ENCODE results near the gene EPB41L4A. TPM values are rescaled to one million over a fixed set of nuclear protein-coding genes. Genes with fewer than 3 reads are reported as not detected.
A peak's percentile ranks its signal among the peaks of the same experiment; 100 is the strongest.
"Not testable (repeated sequence)": the region's sequence is repeated elsewhere in the genome, so short reads cannot be mapped to it uniquely, and the experiment has no call there.

Gene EPB41L4A
- not detected in 2 replicates for total RNA-seq (2014; rRNA removed)
- 0.07 TPM for polyA plus RNA-seq (2012)

DNA sequence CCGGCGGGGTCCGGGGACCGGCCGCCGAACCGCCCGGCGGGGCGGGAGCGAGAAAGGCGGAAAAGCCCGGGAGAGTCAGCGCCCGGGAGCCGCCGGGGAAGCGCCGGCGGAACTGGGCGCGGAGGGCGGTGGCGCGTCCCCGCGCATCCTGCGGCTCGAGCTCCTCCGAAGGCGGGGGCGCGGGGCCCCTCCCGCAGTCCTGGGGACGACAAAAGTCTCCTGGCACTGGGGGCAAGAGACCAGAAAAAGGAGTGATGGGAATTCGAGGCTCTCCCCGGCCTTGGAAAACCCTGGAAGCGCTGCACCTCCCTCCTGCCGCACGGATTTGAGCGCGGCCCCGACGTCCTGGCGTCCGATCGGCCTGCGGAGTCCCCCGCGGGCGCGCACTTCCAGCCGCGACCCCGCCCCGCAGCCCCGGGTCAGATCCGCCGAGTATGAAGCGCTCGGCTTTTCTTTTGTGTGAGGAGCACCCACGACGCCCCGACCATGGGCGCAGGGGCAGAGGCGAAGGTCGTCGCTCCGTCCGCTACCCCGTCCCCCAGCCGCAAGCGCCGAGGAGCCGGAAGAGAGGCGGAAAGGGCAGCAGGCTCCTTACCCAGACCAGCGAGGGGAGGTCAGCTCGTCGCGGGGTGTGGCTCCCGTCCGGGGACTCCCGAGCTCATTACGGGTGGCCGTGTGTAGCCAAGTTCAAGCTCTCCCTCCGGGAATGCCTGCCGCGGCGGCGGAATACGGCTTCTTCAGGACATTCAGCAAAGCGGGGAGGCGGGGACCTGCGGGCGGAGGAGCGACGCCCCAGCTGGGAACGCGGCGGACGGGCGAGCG lies at the start of gene EPB41L4A:
EPB41L4A (minus strand) TSS at position 114 of the 822 bp plus-strand sequence. CDS start 238 bp downstream, outside the sequence.
- no peak for DNase-seq (ENCODE audit: low read depth)

DNA sequence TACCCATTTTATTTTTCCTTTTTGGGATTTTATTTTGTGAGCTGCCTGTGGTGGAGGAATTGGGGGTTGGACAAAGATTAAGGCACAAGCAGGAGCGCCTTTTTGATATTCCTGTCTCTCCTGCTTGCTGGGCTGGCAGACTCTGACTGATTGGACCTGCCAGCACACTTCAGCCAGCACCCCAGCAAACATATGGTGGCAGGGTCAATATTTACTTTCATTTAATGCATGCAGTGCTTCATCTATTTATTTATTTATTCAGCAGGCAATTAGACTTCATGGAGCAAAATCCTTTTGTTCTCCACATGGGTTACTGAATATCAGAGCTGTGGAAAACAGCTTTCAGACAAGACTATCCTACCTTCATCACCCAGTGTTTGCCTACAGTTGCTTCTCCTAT lies 48.4 kb upstream of the EPB41L4A start:
- DNase-seq (ENCODE audit: low read depth): no peak

DNA sequence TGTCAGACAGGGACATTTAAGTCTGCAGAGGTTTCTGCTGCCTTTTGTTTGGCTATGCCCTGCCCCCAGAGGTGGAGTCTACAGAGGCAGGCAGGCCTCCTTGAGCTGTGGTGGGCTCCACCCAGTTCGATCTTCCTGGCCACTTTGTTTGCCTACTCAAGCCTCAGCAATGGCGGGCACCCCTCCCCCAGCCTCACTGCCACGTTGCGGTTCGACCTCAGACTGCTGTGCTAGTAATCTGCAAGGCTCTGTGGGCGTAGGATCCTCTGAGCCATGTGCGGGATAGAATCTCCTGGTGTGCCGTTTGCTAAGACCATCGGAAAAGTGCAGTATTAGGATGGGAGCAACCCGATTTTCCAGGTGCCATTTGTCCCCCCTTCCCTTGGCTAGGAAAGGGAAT lies 47.2 kb upstream of the EPB41L4A start:
- DNase-seq (ENCODE audit: low read depth): not testable (repeated sequence)

- DNase-seq (ENCODE audit: low read depth): not testable (repeated sequence)
Measured at GRCh38 chr5:112447187-112447760, 28.2 kb upstream of the EPB41L4A start.

- DNase-seq (ENCODE audit: low read depth): no peak
Measured at GRCh38 chr5:112445626-112446350, 26.7 kb upstream of the EPB41L4A start.

DNA sequence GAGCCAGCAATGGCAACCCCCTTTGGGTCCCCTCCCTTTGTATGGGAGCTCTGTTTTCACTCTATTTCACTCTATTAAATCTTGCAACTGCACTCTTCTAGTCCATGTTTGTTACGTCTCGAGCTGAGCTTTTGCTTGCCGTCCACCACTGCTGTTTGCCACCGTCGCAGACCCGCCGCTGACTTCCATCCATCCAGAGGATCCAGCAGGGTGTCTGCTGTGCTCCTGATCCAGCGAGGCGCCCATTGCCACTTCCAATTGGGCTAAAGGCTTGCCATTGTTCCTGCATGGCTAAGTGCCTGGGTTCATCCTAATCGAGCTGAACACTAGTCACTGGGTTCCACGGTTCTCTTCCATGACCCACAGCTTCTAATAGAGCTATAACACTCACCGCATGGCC lies 24.9 kb upstream of the EPB41L4A start:
- not testable (repeated sequence) for DNase-seq (ENCODE audit: low read depth)

GRCh38 chr5:112440031-112440430 lies 21.0 kb upstream of the EPB41L4A start:
- no peak for DNase-seq (ENCODE audit: low read depth)

DNA sequence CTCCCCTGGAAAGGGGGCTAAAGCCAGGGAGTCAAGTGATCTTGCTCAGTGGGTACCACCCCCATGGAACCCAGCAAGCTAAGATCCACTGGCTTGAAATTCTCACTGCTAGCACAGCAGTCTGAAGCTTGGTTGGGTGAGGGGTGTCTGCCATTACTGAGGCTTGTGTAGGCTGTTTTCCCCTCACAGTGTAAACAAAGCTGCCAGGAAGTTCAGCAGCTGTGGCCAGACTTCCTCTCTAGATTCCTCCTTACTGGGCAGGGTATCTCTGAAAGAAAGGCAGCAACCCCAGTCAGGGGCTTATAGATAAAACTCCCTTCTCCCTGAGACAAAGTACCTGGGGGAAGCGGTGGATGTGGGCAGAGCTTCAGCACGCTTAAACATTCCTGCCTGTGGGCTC lies 17.1 kb upstream of the EPB41L4A start:
- DNase-seq (ENCODE audit: low read depth): no peak

DNA sequence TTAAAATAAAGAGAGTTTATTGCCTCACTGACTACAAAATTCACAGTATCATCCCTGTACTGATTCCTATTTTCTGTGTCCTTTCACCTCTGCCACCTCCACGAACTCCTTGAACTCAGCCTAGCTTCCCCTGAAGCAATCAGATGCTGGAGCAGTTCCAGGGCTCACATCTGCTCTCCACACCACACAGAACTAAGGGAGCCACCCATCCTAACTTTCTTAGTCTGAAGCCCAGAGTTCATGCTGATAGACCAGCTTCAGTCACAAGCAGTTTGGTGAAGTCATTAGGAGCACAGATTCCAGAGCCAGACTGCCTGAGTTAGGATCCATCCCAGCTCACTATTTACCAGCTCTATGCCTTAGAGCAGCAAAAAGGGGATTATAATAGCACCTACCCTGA lies 15.6 kb upstream of the EPB41L4A start:
- no peak for DNase-seq (ENCODE audit: low read depth)

DNA sequence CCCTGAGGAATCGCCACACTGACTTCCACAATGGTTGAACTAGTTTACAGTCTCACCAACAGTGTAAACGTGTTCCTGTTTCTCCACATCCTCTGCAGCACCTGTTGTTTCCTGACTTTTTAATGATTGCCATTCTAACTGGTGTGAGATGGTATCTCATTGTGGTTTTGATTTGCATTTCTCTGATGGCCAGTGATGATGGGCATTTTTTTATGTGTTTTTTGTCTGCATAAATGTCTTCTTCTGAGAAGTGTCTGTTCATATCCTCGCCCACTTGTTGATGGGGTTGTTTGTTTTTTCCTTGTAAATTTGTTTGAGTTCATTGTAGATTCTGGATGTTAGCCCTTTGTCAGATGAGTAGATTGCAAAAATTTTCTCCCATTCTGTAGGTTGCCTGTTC lies 7.1 kb upstream of the EPB41L4A start:
- DNase-seq (ENCODE audit: low read depth): not testable (repeated sequence)

- peak; percentile 33 for DNase-seq (ENCODE audit: low read depth)
Measured at GRCh38 chr5:112419986-112420864, 1.1 kb upstream of the EPB41L4A start.

DNA sequence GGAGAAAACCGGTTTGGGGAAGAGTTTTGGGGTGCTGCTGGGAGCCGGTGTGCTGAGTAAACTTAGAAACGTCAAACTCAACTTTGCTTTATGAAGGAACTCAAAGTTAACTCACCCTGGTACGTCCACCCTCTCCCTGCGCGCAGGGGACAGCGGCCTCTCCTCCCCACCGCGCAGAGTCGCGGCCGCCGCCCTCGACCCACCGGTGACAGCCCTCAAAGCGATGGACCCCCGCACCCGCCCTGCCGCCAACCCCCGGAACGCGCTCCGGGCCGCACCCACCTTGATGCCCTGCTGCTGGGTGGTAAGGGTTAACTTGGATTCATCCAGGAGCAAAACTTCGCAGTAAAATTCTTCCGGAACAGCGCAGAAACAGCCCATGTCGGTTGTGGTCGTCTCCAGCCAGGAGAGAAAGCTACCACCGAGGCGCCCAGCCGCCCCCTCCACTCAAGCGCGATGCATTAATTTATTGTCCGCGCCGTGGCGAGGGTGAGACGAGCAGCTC lies 366 bp downstream of the EPB41L4A start:
- DNase-seq (ENCODE audit: low read depth): no peak

DNA sequence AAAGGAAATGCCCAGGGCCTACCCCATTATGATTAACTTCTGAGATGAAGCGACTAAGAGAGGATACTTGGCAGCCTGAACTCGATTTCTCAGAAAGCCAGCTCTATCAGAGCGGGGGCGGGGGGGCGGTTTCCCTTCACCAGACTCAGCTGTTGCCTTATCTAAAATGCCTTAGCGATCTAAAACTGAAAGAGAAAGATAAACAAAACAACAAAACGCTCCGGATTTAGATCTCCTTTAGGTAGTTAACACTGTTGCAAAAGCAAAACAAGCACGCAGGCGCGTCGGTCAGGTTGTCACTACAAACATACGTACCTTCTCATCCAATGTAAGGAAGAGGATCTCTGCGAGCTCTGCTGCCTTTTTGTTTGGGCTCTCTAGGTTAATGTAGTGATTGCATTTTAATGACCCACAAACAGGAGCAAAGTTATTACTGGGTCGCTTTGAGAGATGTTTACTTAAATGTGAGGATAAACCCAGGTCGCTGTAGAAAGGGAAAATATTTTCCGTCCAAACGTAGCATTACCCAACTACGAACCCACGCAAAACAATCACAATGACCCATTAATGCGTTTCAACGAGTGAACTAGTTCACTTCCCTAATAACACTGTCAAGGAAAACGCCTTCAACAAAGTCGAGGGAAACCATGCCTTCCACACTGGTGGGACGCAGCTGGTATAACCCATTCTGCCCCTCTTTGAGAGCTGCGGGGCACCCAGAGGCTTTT lies 982 bp downstream of the EPB41L4A start:
- peak; percentile 8 for DNase-seq (ENCODE audit: low read depth)

- no peak for DNase-seq (ENCODE audit: low read depth)
Measured at GRCh38 chr5:112415552-112415951, 3.5 kb downstream of the EPB41L4A start.

DNA sequence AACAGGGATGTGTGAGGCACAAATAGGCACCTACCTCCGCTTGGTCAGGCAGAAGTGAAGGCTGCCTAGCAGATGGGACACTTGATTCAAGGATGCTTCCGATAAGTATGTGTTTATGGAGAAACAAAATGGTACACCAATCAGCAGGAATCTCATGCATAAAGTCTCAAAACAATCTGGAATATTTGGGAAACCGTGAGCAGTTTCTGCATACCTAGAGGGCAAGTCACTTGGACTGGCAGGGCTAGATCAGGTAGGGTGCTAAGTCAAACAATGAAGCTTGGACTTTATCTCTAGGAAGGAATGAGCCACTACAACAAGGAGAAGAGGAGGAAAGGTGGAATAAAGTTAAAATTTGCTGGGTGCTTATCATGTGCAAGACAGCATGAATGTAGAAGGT lies 5.5 kb downstream of the EPB41L4A start:
- DNase-seq (ENCODE audit: low read depth): no peak

GRCh38 chr5:112412346-112412745 lies 6.7 kb downstream of the EPB41L4A start:
- no peak for DNase-seq (ENCODE audit: low read depth)

- DNase-seq (ENCODE audit: low read depth): no peak
Measured at GRCh38 chr5:112411903-112412302, 7.2 kb downstream of the EPB41L4A start.

- no peak for DNase-seq (ENCODE audit: low read depth)
Measured at GRCh38 chr5:112407666-112408065, 11.4 kb downstream of the EPB41L4A start.

GRCh38 chr5:112407240-112407639 lies 11.8 kb downstream of the EPB41L4A start:
- no peak for DNase-seq (ENCODE audit: low read depth)

DNA sequence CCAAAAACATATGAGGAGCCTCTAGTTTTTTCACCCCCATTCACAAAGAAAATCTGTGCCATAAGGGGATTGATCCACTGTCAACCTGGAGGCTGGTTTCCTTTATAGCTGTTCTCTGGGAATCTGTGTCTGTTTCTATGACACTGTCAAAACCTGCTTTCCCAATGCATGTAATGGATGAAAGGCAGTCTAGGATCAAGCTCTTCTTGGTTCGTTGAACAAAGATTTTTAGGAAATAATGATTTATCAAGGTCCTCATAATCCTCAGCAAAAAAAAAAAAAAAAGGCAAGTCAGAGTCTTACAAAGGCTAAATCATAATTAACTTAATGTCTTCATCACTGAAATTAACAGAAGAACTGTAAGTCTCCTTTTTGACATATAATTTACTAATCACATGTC lies 16.0 kb downstream of the EPB41L4A start:
- no peak for DNase-seq (ENCODE audit: low read depth)

DNA sequence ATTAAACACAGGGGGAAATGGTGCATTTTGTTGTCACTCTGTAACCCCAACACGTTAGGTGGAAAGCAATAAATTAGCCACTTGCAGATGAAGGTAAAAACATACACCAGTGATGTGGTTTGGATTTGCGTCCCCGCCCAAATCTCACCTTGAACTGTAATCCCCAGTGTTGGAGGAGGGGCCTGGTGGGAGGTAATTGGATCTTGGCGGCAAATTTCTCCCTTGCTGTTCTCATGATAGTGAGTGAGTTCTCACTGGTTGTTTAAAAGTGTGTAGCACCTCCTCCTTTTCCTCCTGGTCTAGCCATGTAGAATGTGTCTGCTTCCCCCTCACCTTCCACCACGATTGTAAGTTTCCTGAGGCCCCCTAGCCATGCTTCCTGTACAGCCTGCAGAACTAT lies 17.2 kb downstream of the EPB41L4A start:
- no peak for DNase-seq (ENCODE audit: low read depth)

Measured in LHCN-M2 (cell line).